EH (cell line): ENCODE data around the gene PIK3CG.
"Not testable (repeated sequence)": the region's sequence is repeated elsewhere in the genome, so short reads cannot be mapped to it uniquely, and the experiment has no call there.

ENCODE experiments used
- DNase-seq: peaks from one replicate; pipeline ENCODE4 v3.0.0-alpha.2; 2015; ENCODE audit warnings: low read depth

Gene PIK3CG

GRCh38 chr7:106938803-106939202 is 73.7 kb downstream of the PIK3CG start:
- DNase-seq, result no peak

GRCh38 chr7:106944035-106944665 is 79.1 kb downstream of the PIK3CG start:
- DNase-seq, result no peak

GRCh38 chr7:106947244-106947728 is 82.2 kb downstream of the PIK3CG start:
- peak; percentile 81 for DNase-seq

GRCh38 chr7:106952001-106952657 is 87.0 kb downstream of the PIK3CG start:
- no peak for DNase-seq

- DNase-seq, result peak; percentile 20
Observed at GRCh38 chr7:106952658-106953231, 87.7 kb downstream of the PIK3CG start.

GRCh38 chr7:106954840-106955239 is 89.8 kb downstream of the PIK3CG start:
- DNase-seq, result no peak

- not testable (repeated sequence) for DNase-seq
Observed at GRCh38 chr7:106955857-106956256, 90.8 kb downstream of the PIK3CG start.
